WTC11 (cell line): Measurements from ENCODE around the gene LRP1.

Source experiments
- CREM ChIP-seq: sonication (generic); formaldehyde crosslinking; IDR thresholded peaks from 2 replicates; pipeline ENCODE4 v1.8.1; 2022; ENCODE audit warnings: mild to moderate bottlenecking, missing genetic modification reagents, moderate library complexity
- ESRRA ChIP-seq: sonication (generic); formaldehyde crosslinking; IDR thresholded peaks from 2 replicates; pipeline ENCODE4 v1.8.1; 2022; ENCODE audit warnings: mild to moderate bottlenecking, missing genetic modification reagents, borderline replicate concordance
- ETV6 ChIP-seq: sonication (generic); formaldehyde crosslinking; IDR thresholded peaks from 2 replicates; pipeline ENCODE4 v1.8.1; 2022; ENCODE audit warnings: mild to moderate bottlenecking, missing genetic modification reagents
- FOXP1 ChIP-seq: sonication (generic); formaldehyde crosslinking; IDR thresholded peaks from 2 replicates; pipeline ENCODE4 v1.8.0; 2022; ENCODE audit warnings: missing genetic modification reagents, mild to moderate bottlenecking, moderate library complexity, borderline replicate concordance
- GABPB1 ChIP-seq: sonication (generic); formaldehyde crosslinking; IDR thresholded peaks from 2 replicates; pipeline ENCODE4 v1.8.1; 2023; ENCODE audit warnings: mild to moderate bottlenecking, missing genetic modification reagents
- RELA ChIP-seq: sonication (generic); formaldehyde crosslinking; IDR thresholded peaks from 2 replicates; pipeline ENCODE4 v1.8.1; 2022; ENCODE audit warnings: missing genetic modification reagents, mild to moderate bottlenecking, borderline replicate concordance
- SMAD3 ChIP-seq: sonication (generic); formaldehyde crosslinking; IDR thresholded peaks from 2 replicates; pipeline ENCODE4 v1.8.0; 2022; ENCODE audit warnings: missing genetic modification reagents, mild to moderate bottlenecking, borderline replicate concordance
- SP1 ChIP-seq: sonication (generic); formaldehyde crosslinking; conservative IDR thresholded peaks from 2 replicates; pipeline ENCODE4 v1.8.1; 2022; ENCODE audit warnings: missing genetic modification reagents
- ZNF263 ChIP-seq: sonication (generic); formaldehyde crosslinking; IDR thresholded peaks from 2 replicates; pipeline ENCODE4 v1.8.1; 2022; ENCODE audit warnings: low read depth, mild to moderate bottlenecking, moderate library complexity, missing genetic modification reagents
- ZNF423 ChIP-seq: fragments of 250-450 bp; sonication (Bioruptor Pico); IDR thresholded peaks from 2 replicates; pipeline ENCODE4 v2.1.2; 2022; ENCODE audit warnings: mild to moderate bottlenecking, moderate library complexity
- TF ChIP-seq, protein P1 (sequence below): fragments of 200-600 bp; IDR thresholded peaks from 2 replicates; pipeline ENCODE4 v1.8.0; 2022; ENCODE audit warnings: antibody characterized with exemption
- TF ChIP-seq, protein P2 (sequence below): sonication (generic); formaldehyde crosslinking; IDR thresholded peaks from 2 replicates; pipeline ENCODE4 v1.8.1; 2022; ENCODE audit warnings: low read depth, missing genetic modification reagents, borderline replicate concordance

DNA sequence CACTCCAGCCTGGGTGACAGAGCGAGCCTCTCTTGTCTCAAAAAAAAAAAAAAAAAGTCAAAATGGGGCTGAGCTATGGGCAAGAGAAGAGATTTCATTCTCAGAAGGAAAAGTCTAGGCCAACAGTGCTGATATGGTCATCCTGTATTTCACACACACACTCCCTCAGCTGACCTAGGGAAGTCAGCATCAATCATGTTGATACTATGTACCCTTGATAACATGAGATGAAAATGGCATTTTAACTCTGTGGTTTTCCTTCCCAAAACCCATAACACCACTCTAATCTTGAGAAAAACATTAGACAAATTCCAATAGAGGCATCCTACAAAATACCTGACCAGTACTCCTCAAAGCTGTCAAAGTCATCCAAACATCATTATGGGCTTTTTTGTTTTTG lies 47.4 kb upstream of the LRP1 start:
- TF ChIP-seq, protein P1, sequence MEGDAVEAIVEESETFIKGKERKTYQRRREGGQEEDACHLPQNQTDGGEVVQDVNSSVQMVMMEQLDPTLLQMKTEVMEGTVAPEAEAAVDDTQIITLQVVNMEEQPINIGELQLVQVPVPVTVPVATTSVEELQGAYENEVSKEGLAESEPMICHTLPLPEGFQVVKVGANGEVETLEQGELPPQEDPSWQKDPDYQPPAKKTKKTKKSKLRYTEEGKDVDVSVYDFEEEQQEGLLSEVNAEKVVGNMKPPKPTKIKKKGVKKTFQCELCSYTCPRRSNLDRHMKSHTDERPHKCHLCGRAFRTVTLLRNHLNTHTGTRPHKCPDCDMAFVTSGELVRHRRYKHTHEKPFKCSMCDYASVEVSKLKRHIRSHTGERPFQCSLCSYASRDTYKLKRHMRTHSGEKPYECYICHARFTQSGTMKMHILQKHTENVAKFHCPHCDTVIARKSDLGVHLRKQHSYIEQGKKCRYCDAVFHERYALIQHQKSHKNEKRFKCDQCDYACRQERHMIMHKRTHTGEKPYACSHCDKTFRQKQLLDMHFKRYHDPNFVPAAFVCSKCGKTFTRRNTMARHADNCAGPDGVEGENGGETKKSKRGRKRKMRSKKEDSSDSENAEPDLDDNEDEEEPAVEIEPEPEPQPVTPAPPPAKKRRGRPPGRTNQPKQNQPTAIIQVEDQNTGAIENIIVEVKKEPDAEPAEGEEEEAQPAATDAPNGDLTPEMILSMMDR = no peak
- TF ChIP-seq ZNF263 (CRISPR knock-in tag) = no peak
- TF ChIP-seq, protein P2, sequence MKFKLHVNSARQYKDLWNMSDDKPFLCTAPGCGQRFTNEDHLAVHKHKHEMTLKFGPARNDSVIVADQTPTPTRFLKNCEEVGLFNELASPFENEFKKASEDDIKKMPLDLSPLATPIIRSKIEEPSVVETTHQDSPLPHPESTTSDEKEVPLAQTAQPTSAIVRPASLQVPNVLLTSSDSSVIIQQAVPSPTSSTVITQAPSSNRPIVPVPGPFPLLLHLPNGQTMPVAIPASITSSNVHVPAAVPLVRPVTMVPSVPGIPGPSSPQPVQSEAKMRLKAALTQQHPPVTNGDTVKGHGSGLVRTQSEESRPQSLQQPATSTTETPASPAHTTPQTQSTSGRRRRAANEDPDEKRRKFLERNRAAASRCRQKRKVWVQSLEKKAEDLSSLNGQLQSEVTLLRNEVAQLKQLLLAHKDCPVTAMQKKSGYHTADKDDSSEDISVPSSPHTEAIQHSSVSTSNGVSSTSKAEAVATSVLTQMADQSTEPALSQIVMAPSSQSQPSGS (CRISPR knock-in tag) = no peak
- no peak for TF ChIP-seq SP1 (CRISPR knock-in tag)
- TF ChIP-seq RELA (CRISPR knock-in tag) = no peak
- no peak for TF ChIP-seq SMAD3 (CRISPR knock-in tag)
- no peak for TF ChIP-seq ESRRA (CRISPR knock-in tag)
- TF ChIP-seq CREM (CRISPR knock-in tag) = no peak
- no peak for TF ChIP-seq ETV6 (CRISPR knock-in tag)
- TF ChIP-seq FOXP1 (CRISPR knock-in tag) = no peak
- TF ChIP-seq ZNF423 (CRISPR knock-in tag) = no peak
- no peak for TF ChIP-seq GABPB1 (CRISPR knock-in tag)
